Measurements from ENCODE around the gene PTGDS. TPM values are rescaled to one million over a fixed set of nuclear protein-coding genes. Genes with fewer than 3 reads are reported as not detected.

Gene PTGDS
- total and polyA plus RNA-seq, 9 of the 15 experiments (the other 6 are each of a cell fraction or from before 2014, with no cell fraction given), result 0.46 to 7.1 (median 2.0) TPM

DNA sequence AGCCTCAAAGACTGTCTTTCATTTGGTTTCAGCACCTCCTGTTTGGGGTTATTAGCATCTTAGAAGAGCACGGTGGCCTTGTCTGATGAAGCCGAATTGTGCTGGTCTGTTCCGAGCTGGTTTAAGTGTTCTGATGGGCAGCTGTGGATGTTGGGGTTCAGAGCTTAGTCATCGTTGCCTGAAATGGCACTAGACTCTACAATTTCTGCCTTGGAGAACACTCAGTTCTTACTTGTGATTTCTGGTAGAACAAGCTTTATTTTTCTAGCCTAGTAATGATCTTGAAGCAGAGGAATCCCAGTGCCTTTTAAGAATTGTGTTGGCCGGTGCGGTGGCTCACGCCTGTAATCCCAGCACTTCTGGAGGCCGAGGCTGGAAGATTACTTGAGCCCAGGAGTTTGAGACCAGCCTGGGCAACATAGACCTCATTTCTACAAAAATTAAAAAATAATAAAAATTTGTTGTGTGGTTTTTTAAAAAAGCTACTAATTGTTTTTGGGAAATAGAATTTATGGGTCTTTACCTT lies 40.6 kb upstream of the PTGDS start:
- Histone ChIP-seq H3K9me3 (replicated peaks; ENCODE audit: control insufficient read depth, insufficient read depth, low read depth, low read length) (no peaks in the 10 kb centered on the region), H4K20me1 (replicated peaks; ENCODE audit: control insufficient read depth, insufficient read depth, low read length) (no peaks in the 10 kb centered on the region), H3K79me2 (ENCODE audit: control insufficient read depth, insufficient read depth, low read length) (peaks cover 2% of the 10 kb centered on the region; the same call in 1 of the 3 replicates), H3K9me1 (ENCODE audit: control insufficient read depth, insufficient read depth, low read length) (peaks cover 3% of the 10 kb centered on the region), H2AFZ (ENCODE audit: low read depth, low read length) (no peak overlapping the region), H3K36me3 (ENCODE audit: control insufficient read depth, insufficient read depth, low read length) (peaks cover 58% of the 10 kb centered on the region; the same call in 2 of the 3 replicates), H3K4me1 (replicated peaks in 1 of 2; ENCODE audit: control insufficient read depth in 2 of 2, insufficient read depth in 2 of 2, low read length in 2 of 2) (peaks cover 0 to 30% of the 10 kb centered on the region in 2 experiments; a peak in 1 of 5 replicates), H3K4me3 (no peak overlapping the region), H3K27ac (ENCODE audit: extremely low read depth, low read depth, low read length) (peak overlapping the region; percentile 1; the same call in 1 of the 3 replicates), H3K4me2 (ENCODE audit: insufficient read depth, low read length) (no peak overlapping the region), H3K9ac (ENCODE audit: insufficient read depth in 1 of 2, low read depth in 2 of 2, low read length in 2 of 2) (no peak overlapping the region), H3K27me3 (ENCODE audit: control insufficient read depth in 2 of 2, insufficient read depth in 2 of 2, low read length in 2 of 2) (no peaks in the 10 kb centered on the region)
- ChIA-PET CTCF (ENCODE audit: low intra/inter-chr PET ratio) (no interaction called here), POLR2A (interaction anchor here (0.6 to 2.4 kb wide), 5 partner anchors 9 to 34 kb away, joined by 3 to 19 read pairs (median 6); no protein-coding TSS in a partner anchor)
- intact Hi-C loops (cut with micrococcal nuclease) (no loop called here), in situ Hi-C loops (cut with MboI) (no loop called here)
- DNase-seq (ENCODE audit: extremely low read depth in 1 of 4, low spot score in 3 of 4) (no peak), FAIRE-seq (peak; percentile 37), ATAC-seq (no peak)
- TF ChIP-seq, protein P1, sequence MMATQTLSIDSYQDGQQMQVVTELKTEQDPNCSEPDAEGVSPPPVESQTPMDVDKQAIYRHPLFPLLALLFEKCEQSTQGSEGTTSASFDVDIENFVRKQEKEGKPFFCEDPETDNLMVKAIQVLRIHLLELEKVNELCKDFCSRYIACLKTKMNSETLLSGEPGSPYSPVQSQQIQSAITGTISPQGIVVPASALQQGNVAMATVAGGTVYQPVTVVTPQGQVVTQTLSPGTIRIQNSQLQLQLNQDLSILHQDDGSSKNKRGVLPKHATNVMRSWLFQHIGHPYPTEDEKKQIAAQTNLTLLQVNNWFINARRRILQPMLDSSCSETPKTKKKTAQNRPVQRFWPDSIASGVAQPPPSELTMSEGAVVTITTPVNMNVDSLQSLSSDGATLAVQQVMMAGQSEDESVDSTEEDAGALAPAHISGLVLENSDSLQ (IDR thresholded peaks at IDR 0.05), result no peak
- TF ChIP-seq POU5F1 (IDR thresholded peaks at IDR 0.05; ENCODE audit: borderline replicate concordance, low read depth, low read length, partially characterized antibody) (no peak), TGIF2 (CRISPR knock-in tag; IDR thresholded peaks at IDR 0.05) (no peak), ZNF695 (CRISPR knock-in tag; IDR thresholded peaks at IDR 0.05) (no peak), ZBED1 (IDR thresholded peaks at IDR 0.05) (no peak), XRCC5 (IDR thresholded peaks at IDR 0.05; ENCODE audit: low read depth, low read length) (no peak)
- TF ChIP-seq, protein P2, sequence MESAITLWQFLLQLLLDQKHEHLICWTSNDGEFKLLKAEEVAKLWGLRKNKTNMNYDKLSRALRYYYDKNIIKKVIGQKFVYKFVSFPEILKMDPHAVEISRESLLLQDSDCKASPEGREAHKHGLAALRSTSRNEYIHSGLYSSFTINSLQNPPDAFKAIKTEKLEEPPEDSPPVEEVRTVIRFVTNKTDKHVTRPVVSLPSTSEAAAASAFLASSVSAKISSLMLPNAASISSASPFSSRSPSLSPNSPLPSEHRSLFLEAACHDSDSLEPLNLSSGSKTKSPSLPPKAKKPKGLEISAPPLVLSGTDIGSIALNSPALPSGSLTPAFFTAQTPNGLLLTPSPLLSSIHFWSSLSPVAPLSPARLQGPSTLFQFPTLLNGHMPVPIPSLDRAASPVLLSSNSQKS (CRISPR knock-in tag; IDR thresholded peaks at IDR 0.05), result no peak
- 73% methylated on average over 8 of the region's 8 CpGs for WGBS (ENCODE audit: insufficient coverage, low coverage, missing lambda C conversion rate)
- no TSS peak for BruUV-seq (replicated peaks)
